K562 (cell line): ENCODE measurements around the gene CALML6. TPM values are rescaled to one million over a fixed set of nuclear protein-coding genes. Genes with fewer than 3 reads are reported as not detected.

Experiments
- CBFA2T2 ChIP-seq: fragments of 450-650 bp; conservative IDR thresholded peaks from 2 replicates; pipeline ENCODE4 v1.6.1; 2017; ENCODE audit warnings: mild to moderate bottlenecking
- CBX1 ChIP-seq: sonication (generic); IDR thresholded peaks from 2 replicates; pipeline ENCODE4 v1.6.1; 2016; ENCODE audit warnings: antibody characterized with exemption, low read depth, mild to moderate bottlenecking
- CHCHD3 ChIP-seq: fragments of 250-450 bp; sonication (Bioruptor Pico); IDR thresholded peaks from 2 replicates; pipeline ENCODE4 v2.1.2; 2022; ENCODE audit warnings: mild to moderate bottlenecking
- ELF2 ChIP-seq: fragments of 250-450 bp; sonication (Bioruptor Pico); IDR thresholded peaks from 2 replicates; pipeline ENCODE4 v1.5.0; 2021; ENCODE audit warnings: mild to moderate bottlenecking
- FOSL1 ChIP-seq: fragments of 200-800 bp; sonication (Bioruptor generic); conservative IDR thresholded peaks from 2 replicates; pipeline ENCODE4 v1.6.1; 2016; ENCODE audit warnings: missing genetic modification characterization, missing compliant biosample characterization
- NFATC3 ChIP-seq: fragments of 450-650 bp; IDR thresholded peaks from 2 replicates; pipeline ENCODE4 v1.6.1; 2017; ENCODE audit warnings: mild to moderate bottlenecking
- NFRKB ChIP-seq: fragments of 450-650 bp; IDR thresholded peaks from 2 replicates; pipeline ENCODE4 v1.6.1; 2016; ENCODE audit warnings: low read depth
- PCBP1 ChIP-seq: fragments of 200-400 bp; formaldehyde crosslinking; IDR thresholded peaks from 2 replicates; pipeline ENCODE4 v1.6.1; 2018; ENCODE audit warnings: mild to moderate bottlenecking, low read depth, low read length; ENCODE audit not compliant: poor library complexity, severe bottlenecking
- PHF20 ChIP-seq: fragments of 450-650 bp; IDR thresholded peaks from 2 replicates; pipeline ENCODE4 v1.6.1; 2018; ENCODE audit not compliant: partially characterized antibody
- RNF2 ChIP-seq: sonication (generic); IDR thresholded peaks from 2 replicates; pipeline ENCODE4 v1.6.1; 2016
- SIX5 ChIP-seq, 2 experiments: IDR thresholded peaks; 2 replicates each; pipeline ENCODE4 v1.6.1; 2011; ENCODE audit warnings: low read length in 2 of 2, borderline replicate concordance in 1 of 2, low read depth in 1 of 2, mild to moderate bottlenecking in 1 of 2, moderate library complexity in 1 of 2; ENCODE audit not compliant: insufficient read depth in 1 of 2
- SMAD2 ChIP-seq: fragments of 150-350 bp; IDR thresholded peaks from 2 replicates; pipeline ENCODE4 v1.6.1; 2014; ENCODE audit warnings: low read depth, mild to moderate bottlenecking, low read length
- TEAD4 ChIP-seq, 2 experiments: sonication (generic) in 1 of 2; formaldehyde crosslinking in 1 of 2; IDR thresholded peaks; 2 replicates each; pipeline versions ENCODE4 v1.6.1 to v1.8.0; 2012 to 2022; ENCODE audit warnings: borderline replicate concordance in 1 of 2, inconsistent platforms in 1 of 2, low read length in 1 of 2, mild to moderate bottlenecking in 1 of 2, missing genetic modification reagents in 1 of 2
- ZBTB5 ChIP-seq: fragments of 450-650 bp; IDR thresholded peaks from 2 replicates; pipeline ENCODE4 v1.6.1; 2017; ENCODE audit warnings: antibody characterized with exemption
- ZFX ChIP-seq: sonication (generic); formaldehyde crosslinking; IDR thresholded peaks from 2 replicates; pipeline ENCODE4 v1.8.0; 2022; ENCODE audit warnings: mild to moderate bottlenecking, missing genetic modification reagents, moderate library complexity
- ZNF143 ChIP-seq: sonication (generic); formaldehyde crosslinking; IDR thresholded peaks from 2 replicates; pipeline ENCODE4 v1.9.0; 2022; ENCODE audit warnings: mild to moderate bottlenecking, missing genetic modification reagents
- ZNF644 ChIP-seq: fragments of 200-800 bp; sonication (Bioruptor generic); IDR thresholded peaks from 2 replicates; pipeline ENCODE4 v1.6.1; 2016; ENCODE audit warnings: low read depth, missing genetic modification characterization, missing compliant biosample characterization
- ZNF707 ChIP-seq: fragments of 250-450 bp; sonication (Bioruptor Pico); conservative IDR thresholded peaks from 2 replicates; pipeline ENCODE4 v1.8.0; 2022; ENCODE audit warnings: inconsistent platforms, mild to moderate bottlenecking, moderate library complexity
- polyA plus RNA-seq, 8 experiments: library from polyadenylated mRNA; depleted of rRNA in 4 of 8; stranded (reverse) in 5 of 8; unstranded in 3 of 8; fragments of >200 nt; fragmentation: Nextera tagmentation in 2 of 8; fragmentation: Illumina TruSeq in 1 of 8; extraction: Ambion mirVana in 2 of 8; extraction: Trizol in 1 of 8; gene quantifications; 2 replicates each; pipeline versions ENCODE4 v1.2.1 to v1.2.3, GENCODE V29; 2011 to 2014; ENCODE audit warnings: inconsistent platforms in 1 of 8, missing spikeins in 1 of 8
- total RNA-seq, 7 experiments: library from RNA; depleted of rRNA in 6 of 7; stranded (reverse); fragments of >200 nt in 6 of 7; fragmentation: Illumina TruSeq in 2 of 7; extraction: Trizol in 2 of 7; gene quantifications; 2 replicates each; pipeline versions ENCODE4 v1.2.1 to v1.2.3, GENCODE V29; 2011 to 2021; ENCODE audit warnings: low replicate concordance in 1 of 7
- TF ChIP-seq, protein P1 (sequence below): fragments of 450-650 bp; formaldehyde crosslinking; IDR thresholded peaks from 2 replicates; pipeline ENCODE4 v1.4.0; 2020; ENCODE audit warnings: mild to moderate bottlenecking, moderate library complexity
- TF ChIP-seq, protein P2 (sequence below): fragments of 200-800 bp; sonication (Bioruptor generic); IDR thresholded peaks from 2 replicates; pipeline ENCODE4 v1.6.1; 2016; ENCODE audit warnings: missing genetic modification characterization, missing compliant biosample characterization

CALML6 gene
- total and polyA plus RNA-seq, 9 of the 15 experiments (the other 6 are each of a cell fraction or from before 2014, with no cell fraction given) = 0.14 TPM; not detected in 8

DNA sequence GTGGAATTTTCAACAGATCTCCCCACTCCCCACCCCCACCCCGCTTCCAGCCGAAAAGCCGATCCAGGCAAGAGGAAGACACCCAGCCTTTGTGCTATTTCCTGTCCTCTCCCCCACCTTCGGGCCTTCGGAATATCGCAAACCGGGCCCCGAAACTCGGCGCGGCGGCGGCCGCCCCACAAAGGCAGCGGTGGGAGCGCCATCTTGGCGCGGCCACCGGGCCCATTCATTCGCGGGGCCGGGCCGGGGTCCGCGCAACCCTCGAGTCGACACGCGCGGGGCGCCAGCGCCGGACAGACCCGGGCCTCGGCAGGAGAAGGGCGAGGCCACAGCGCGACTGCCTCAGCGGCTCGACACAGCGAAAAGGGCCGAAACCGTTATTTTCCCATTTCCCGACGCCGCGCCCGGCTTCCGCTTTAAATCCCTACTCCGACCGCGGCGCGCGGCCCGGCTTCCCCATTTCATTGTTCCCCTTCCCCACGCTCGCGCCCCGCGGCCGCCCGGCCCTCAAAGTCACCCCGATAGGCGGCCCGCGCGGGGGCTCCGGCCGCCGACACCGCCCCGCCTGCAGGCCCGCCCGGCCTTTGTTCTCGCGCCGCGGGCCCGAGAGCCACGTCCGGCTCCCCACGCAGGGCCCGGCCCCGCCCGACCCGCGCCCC, 25.1 kb upstream of the CALML6 start (continued):
- TF ChIP-seq PHF20 = peak; percentile 52
- no peak for TF ChIP-seq NFATC3
- TF ChIP-seq PCBP1 = peak; percentile 84
- TF ChIP-seq, protein P1, sequence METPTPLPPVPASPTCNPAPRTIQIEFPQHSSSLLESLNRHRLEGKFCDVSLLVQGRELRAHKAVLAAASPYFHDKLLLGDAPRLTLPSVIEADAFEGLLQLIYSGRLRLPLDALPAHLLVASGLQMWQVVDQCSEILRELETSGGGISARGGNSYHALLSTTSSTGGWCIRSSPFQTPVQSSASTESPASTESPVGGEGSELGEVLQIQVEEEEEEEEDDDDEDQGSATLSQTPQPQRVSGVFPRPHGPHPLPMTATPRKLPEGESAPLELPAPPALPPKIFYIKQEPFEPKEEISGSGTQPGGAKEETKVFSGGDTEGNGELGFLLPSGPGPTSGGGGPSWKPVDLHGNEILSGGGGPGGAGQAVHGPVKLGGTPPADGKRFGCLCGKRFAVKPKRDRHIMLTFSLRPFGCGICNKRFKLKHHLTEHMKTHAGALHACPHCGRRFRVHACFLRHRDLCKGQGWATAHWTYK (CRISPR knock-in tag) = peak; percentile 82
- TF ChIP-seq ZNF143 (CRISPR knock-in tag) = no peak
- TF ChIP-seq SMAD2 = no peak
- TF ChIP-seq ZNF707 = no peak
- TF ChIP-seq SIX5 (IDR thresholded peaks at IDR 0.05; ENCODE audit: borderline replicate concordance in 1 of 2, insufficient read depth in 1 of 2, low read depth in 1 of 2, low read length in 2 of 2) = no peak
- no peak for TF ChIP-seq RNF2
- TF ChIP-seq ZFX (CRISPR knock-in tag) = peak; percentile 90
- no peak for TF ChIP-seq ELF2 (CRISPR knock-in tag)
- no peak for TF ChIP-seq CHCHD3 (CRISPR knock-in tag)
- no peak for TF ChIP-seq FOSL1
- no peak for TF ChIP-seq NFRKB
- TF ChIP-seq TEAD4 (IDR thresholded peaks at IDR 0.05; ENCODE audit: low read length) = no peak
- TF ChIP-seq TEAD4 (CRISPR knock-in tag; IDR thresholded peaks at IDR 0.05; ENCODE audit: borderline replicate concordance) = no peak
- no peak for TF ChIP-seq CBFA2T2
- no peak; the same call in 1 of the 2 replicates for TF ChIP-seq CBX1
- TF ChIP-seq, protein P2, sequence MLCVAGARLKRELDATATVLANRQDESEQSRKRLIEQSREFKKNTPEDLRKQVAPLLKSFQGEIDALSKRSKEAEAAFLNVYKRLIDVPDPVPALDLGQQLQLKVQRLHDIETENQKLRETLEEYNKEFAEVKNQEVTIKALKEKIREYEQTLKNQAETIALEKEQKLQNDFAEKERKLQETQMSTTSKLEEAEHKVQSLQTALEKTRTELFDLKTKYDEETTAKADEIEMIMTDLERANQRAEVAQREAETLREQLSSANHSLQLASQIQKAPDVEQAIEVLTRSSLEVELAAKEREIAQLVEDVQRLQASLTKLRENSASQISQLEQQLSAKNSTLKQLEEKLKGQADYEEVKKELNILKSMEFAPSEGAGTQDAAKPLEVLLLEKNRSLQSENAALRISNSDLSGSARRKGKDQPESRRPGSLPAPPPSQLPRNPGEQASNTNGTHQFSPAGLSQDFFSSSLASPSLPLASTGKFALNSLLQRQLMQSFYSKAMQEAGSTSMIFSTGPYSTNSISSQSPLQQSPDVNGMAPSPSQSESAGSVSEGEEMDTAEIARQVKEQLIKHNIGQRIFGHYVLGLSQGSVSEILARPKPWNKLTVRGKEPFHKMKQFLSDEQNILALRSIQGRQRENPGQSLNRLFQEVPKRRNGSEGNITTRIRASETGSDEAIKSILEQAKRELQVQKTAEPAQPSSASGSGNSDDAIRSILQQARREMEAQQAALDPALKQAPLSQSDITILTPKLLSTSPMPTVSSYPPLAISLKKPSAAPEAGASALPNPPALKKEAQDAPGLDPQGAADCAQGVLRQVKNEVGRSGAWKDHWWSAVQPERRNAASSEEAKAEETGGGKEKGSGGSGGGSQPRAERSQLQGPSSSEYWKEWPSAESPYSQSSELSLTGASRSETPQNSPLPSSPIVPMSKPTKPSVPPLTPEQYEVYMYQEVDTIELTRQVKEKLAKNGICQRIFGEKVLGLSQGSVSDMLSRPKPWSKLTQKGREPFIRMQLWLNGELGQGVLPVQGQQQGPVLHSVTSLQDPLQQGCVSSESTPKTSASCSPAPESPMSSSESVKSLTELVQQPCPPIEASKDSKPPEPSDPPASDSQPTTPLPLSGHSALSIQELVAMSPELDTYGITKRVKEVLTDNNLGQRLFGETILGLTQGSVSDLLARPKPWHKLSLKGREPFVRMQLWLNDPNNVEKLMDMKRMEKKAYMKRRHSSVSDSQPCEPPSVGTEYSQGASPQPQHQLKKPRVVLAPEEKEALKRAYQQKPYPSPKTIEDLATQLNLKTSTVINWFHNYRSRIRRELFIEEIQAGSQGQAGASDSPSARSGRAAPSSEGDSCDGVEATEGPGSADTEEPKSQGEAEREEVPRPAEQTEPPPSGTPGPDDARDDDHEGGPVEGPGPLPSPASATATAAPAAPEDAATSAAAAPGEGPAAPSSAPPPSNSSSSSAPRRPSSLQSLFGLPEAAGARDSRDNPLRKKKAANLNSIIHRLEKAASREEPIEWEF (CRISPR knock-in tag) = no peak
- TF ChIP-seq ZBTB5 = no peak
- TF ChIP-seq ZNF644 (tag) = no peak
